Measurements from ENCODE around the gene UBN1.

DNA sequence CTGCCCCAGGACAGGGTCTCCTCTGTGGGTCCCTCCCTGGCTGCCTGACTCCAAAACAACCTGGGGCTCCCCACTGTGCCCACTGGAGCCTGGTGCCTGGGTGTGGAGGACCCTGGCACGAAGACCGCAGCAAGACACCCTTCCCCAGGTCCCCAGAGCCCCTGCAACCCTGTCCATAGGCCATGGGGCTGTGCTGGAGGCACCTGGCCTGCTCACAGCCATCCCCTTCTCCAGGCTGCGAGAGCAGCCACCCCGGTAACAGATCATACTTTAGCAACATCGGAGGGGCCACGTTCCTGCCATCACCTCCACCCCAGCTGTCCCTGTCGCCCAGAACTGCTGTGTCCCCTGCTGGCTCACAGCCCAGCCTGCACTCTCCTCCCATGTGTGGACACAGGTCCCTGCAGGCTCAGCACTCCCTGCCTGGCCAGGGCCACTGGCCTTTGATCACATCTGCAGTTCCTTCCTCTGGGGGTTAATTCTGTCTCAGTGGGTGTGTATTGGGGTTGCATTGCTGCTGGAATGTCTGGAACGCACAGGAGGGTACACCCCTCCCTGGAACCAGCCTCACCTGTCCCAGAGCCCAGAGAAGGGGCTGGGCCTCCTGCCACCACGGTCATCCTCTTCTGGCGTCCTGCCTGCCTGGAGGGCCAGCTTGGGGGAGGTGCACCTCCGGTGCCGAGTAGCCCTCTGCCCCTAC, 77.5 kb downstream of the UBN1 start:
- TF ChIP-seq, protein P1, sequence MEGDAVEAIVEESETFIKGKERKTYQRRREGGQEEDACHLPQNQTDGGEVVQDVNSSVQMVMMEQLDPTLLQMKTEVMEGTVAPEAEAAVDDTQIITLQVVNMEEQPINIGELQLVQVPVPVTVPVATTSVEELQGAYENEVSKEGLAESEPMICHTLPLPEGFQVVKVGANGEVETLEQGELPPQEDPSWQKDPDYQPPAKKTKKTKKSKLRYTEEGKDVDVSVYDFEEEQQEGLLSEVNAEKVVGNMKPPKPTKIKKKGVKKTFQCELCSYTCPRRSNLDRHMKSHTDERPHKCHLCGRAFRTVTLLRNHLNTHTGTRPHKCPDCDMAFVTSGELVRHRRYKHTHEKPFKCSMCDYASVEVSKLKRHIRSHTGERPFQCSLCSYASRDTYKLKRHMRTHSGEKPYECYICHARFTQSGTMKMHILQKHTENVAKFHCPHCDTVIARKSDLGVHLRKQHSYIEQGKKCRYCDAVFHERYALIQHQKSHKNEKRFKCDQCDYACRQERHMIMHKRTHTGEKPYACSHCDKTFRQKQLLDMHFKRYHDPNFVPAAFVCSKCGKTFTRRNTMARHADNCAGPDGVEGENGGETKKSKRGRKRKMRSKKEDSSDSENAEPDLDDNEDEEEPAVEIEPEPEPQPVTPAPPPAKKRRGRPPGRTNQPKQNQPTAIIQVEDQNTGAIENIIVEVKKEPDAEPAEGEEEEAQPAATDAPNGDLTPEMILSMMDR (IDR thresholded peaks at IDR 0.05; ENCODE audit: borderline replicate concordance, extremely low read depth, low read length, poor library complexity, severe bottlenecking): no peak
- no peak for TF ChIP-seq EZH2 (IDR thresholded peaks at IDR 0.05; ENCODE audit: borderline replicate concordance, low read depth, low read length, severe bottlenecking)

All from DND-41 (cell line).